H1 (cell line): ENCODE measurements around the gene NEDD4. TPM values are rescaled to one million over a fixed set of nuclear protein-coding genes. Genes with fewer than 3 reads are reported as not detected.

Experiments
- BRCA1 ChIP-seq: IDR thresholded peaks from 2 replicates; pipeline ENCODE4 v1.6.1; 2012; ENCODE audit warnings: low read depth, low read length, improper control_type of control experiment
- CHD7 ChIP-seq: fragments of 300-600 bp; sonication (generic); IDR thresholded peaks from 2 replicates; pipeline ENCODE4 v1.7.1; 2012; ENCODE audit warnings: low read length, moderate library complexity, mild to moderate bottlenecking, inconsistent platforms; ENCODE audit not compliant: insufficient replicate concordance
- CREB1 ChIP-seq: IDR thresholded peaks from 2 replicates; pipeline ENCODE4 v1.6.1; 2012; ENCODE audit warnings: inconsistent platforms
- FOSL1 ChIP-seq: IDR thresholded peaks from 2 replicates; pipeline ENCODE4 v1.6.1; 2011; ENCODE audit warnings: mild to moderate bottlenecking, low read depth, low read length, moderate library complexity; ENCODE audit not compliant: insufficient read depth
- KDM4A ChIP-seq: IDR thresholded peaks from one replicate; pipeline ENCODE4 v1.7.1; 2012; ENCODE audit warnings: low read depth, mild to moderate bottlenecking, moderate library complexity, low read length, inconsistent platforms; ENCODE audit not compliant: severe bottlenecking
- NANOG ChIP-seq: IDR thresholded peaks from 2 replicates; pipeline ENCODE4 v1.6.1; 2011; ENCODE audit warnings: low read length, low read depth, mild to moderate bottlenecking, inconsistent platforms; ENCODE audit not compliant: insufficient read depth, poor library complexity, severe bottlenecking
- POLR2AphosphoS5 ChIP-seq: IDR thresholded peaks from 2 replicates; pipeline ENCODE4 v1.6.1; 2011; ENCODE audit warnings: low read depth, low read length
- SAP30 ChIP-seq: fragments of 300-600 bp; sonication (generic); IDR thresholded peaks from 2 replicates; pipeline ENCODE4 v1.7.1; 2012; ENCODE audit warnings: low read length, moderate library complexity, mild to moderate bottlenecking, inconsistent platforms; ENCODE audit not compliant: insufficient read depth, insufficient replicate concordance
- SIRT6 ChIP-seq: IDR thresholded peaks from one replicate; pipeline ENCODE4 v1.7.1; 2012; ENCODE audit warnings: low read length, inconsistent platforms
- SP1 ChIP-seq: IDR thresholded peaks from 2 replicates; pipeline ENCODE4 v1.6.1; 2011; ENCODE audit warnings: low read depth, low read length
- TAF1 ChIP-seq: IDR thresholded peaks from 2 replicates; pipeline ENCODE4 v1.6.1; 2011; ENCODE audit warnings: mild to moderate bottlenecking, low read depth, low read length
- polyA plus RNA-seq, 7 experiments: library from polyadenylated mRNA; depleted of rRNA in 3 of 7; stranded (reverse) in 5 of 7; unstranded in 2 of 7; fragments of >200 nt in 5 of 7; fragments of 200-250 nt in 2 of 7; gene quantifications; 1 replicate in 5 of 7; 2 replicates in 1 of 7; 4 replicates in 1 of 7; pipeline versions ENCODE4 v1.2.1 to v1.2.3, GENCODE V29; 2011 to 2013; ENCODE audit warnings: missing spikeins in 2 of 7, mixed read lengths in 2 of 7
- total RNA-seq: library from RNA; stranded (reverse); fragmentation: NEBNext Ultra II Directional; extraction: Animal tissue kit (Norgen Biotek cat#: 25700); gene quantifications from 2 replicates; pipeline ENCODE4 v1.2.1, GENCODE V29; 2021
- TF ChIP-seq, protein P1 (sequence below): IDR thresholded peaks from 2 replicates; pipeline ENCODE4 v1.6.1; 2011; ENCODE audit warnings: low read depth, mild to moderate bottlenecking, low read length; ENCODE audit not compliant: insufficient read depth

Gene NEDD4
- total and polyA plus RNA-seq, 2 of the 8 experiments (the other 6 are each of a cell fraction or from before 2014, with no cell fraction given): 0.95 to 3.9 TPM

- no peak for TF ChIP-seq CHD7
- TF ChIP-seq NANOG: no peak
- TF ChIP-seq SAP30: no peak
- TF ChIP-seq SIRT6: no peak
- no peak for TF ChIP-seq FOSL1
- no peak for TF ChIP-seq KDM4A
- no peak for TF ChIP-seq TAF1
- no peak for TF ChIP-seq CREB1
- TF ChIP-seq POLR2AphosphoS5: no peak
- TF ChIP-seq BRCA1: no peak
- TF ChIP-seq, protein P1, sequence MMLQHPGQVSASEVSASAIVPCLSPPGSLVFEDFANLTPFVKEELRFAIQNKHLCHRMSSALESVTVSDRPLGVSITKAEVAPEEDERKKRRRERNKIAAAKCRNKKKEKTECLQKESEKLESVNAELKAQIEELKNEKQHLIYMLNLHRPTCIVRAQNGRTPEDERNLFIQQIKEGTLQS: no peak
- TF ChIP-seq SP1: no peak
Observed at GRCh38 chr15:55884223-55884622, 109.2 kb downstream of the NEDD4 start (continued).
